NCI-H2107 (cell line): ENCODE results near the gene FERMT3.

Source experiments
- DNase-seq: peaks from one replicate; lab custom pipeline; 2025; lab: John Stamatoyannopoulos, UW

FERMT3 gene

GRCh38 chr11:64186492-64187165 lies 19.9 kb upstream of the FERMT3 start:
- no peak for DNase-seq

DNA sequence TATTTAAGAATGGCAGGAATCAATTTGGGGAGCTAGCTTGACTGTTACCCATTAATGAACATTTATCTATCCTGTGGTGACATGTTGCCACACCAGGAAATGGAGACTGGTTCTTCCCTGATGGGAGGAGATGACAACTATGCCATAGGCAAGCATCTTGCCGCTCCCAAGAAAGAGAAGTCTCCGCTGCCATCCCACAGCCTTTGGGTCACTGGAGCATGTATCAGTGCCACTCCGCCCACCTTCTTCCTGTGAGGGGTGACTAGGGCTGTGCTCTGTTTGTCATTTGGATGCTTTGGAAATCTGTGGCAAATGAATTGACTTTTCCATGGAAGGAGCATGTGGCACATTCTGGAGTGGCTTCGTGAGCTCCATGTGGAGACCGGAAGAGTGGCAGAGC lies 14.1 kb upstream of the FERMT3 start:
- no peak for DNase-seq

GRCh38 chr11:64196626-64197025 lies 9.9 kb upstream of the FERMT3 start:
- no peak for DNase-seq

DNA sequence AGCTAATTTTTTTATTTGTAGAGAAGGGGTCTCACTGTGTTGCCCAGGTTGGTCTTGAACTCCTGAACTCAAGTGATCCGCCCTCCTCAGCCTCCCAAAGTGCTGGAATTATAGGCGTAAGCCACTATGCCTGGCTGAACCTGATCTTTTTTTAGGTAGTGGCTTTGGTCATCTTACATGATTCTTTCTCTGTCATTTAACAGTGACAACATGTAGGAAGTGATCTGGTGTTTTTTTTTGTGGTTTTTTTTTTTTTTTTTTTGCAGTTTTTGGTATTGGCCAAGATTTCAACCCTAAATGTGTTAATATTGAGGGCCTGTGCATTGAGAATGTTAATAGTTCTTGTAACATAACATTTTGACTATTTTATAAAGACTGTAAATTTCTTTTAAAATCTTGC lies 8.0 kb upstream of the FERMT3 start:
- no peak for DNase-seq

- no peak for DNase-seq
Observed at GRCh38 chr11:64201543-64201942, 5.0 kb upstream of the FERMT3 start.

- DNase-seq, result no peak
Observed at GRCh38 chr11:64202992-64203391, 3.5 kb upstream of the FERMT3 start.

GRCh38 chr11:64203421-64204079 lies 3.0 kb upstream of the FERMT3 start:
- no peak for DNase-seq

- no peak for DNase-seq
Observed at GRCh38 chr11:64204080-64204440, 2.5 kb upstream of the FERMT3 start.

- peak; percentile 92 for DNase-seq
Observed at GRCh38 chr11:64204464-64204989, 2.0 kb upstream of the FERMT3 start.

DNA sequence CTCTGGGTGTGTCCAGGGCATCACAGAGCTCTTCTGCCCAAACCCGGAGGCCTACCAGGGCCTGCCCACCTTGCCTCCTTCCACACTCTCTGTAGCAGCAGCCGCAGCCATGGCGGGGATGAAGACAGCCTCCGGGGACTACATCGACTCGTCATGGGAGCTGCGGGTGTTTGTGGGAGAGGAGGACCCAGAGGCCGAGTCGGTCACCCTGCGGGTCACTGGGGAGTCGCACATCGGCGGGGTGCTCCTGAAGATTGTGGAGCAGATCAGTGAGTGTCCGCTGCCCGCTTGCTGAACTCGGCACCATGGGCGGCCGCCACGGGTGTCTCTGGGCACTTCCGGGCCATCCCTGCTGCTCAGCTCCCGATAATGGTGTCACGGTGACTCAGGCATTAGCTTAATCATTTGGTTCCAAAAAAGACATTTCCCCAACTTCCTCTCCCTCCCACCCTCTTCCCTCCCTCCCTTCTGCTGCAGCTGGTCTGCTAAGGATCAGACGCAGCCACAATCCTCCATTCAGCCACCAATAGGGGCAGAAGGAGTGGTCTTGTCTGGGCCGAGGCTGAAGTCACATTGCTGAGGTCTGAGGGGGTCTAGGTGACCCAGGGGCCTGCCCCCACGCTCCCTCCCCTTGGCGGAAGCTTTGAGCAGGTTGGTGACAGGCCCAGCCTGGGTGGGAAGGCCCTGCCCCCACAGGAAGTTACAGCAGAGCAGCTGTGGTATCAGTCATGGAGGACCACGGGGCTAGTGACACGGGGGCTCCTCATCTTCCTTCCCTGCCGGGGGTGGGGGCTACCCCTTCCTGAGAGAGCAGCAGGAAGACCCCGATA lies 950 bp downstream of the FERMT3 start:
- no peak for DNase-seq

DNA sequence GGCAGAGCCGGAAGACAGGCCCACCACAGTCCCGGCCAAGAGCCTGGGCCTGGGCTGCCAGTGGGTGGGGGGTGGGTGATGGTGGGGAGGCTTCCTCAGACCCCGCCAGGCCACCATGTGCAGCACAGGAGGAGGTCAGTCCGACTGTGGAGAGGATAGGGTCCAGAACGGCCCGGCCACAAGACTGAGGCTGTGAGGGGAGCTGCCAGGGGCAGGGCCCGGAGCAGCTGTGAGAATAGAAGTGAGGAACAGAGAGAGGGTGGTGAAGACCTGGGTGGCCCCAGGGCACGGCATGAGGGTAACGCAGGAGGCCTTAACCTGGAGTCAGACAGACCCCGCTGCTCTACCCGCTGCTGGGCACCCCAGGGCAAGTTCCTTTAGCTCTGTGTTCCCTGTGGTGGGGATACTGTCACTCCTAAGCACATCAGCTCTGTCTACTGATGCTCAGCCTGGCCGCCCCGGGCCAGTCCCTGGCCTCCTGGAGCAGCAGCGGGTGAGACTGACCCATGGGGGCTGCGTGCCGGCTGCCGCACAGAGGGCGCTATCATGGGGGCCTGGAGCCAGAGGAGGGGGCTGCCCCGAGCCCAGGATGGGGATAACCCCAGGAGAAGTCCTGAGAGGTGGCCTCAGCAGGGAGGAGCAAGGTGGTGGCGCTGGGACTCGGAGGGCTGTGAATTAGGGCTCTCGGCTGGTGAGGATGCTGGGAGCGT lies 1.7 kb downstream of the FERMT3 start:
- DNase-seq, result no peak

DNA sequence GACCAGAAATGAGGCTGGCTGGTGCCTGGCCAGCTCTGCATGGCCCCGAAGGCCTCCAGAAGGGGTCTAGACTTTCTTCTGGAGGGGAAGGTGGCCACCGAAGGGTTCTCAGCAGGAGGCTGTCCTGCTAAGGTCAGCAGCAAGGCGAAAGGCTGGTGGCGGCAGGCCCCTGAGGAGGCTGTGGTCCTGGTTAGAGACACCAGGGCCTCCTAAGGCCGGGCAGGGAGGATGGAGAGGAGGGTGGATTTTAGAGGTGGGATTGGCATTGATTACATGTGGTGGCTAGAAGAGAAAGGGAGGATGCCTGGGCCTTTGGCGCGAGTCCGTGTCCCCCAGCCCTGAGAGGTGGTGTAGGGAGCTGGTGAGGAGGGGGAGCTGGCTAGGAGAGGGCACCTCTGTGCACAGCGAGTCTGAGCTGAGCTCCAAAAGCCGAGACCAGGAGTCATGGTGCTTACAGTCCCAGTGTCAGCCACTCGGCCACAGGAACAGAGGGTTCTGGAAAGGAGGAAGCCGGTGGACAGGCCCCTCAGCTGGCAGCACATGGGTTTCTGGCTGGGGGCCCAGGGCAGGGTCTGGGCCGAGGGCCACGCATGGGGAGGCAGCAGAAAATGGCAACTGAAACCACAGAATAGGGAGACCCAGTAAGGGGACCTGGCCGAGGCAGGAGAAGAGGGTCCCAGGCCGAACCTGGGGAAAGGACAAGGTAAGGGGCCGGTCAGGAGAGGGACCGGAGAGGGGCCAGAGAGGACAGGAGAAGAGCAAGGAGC lies 2.5 kb downstream of the FERMT3 start:
- no peak for DNase-seq

GRCh38 chr11:64209563-64209843 lies 3.0 kb downstream of the FERMT3 start:
- DNase-seq, result no peak

GRCh38 chr11:64210301-64211020 lies 3.9 kb downstream of the FERMT3 start:
- DNase-seq, result no peak

DNA sequence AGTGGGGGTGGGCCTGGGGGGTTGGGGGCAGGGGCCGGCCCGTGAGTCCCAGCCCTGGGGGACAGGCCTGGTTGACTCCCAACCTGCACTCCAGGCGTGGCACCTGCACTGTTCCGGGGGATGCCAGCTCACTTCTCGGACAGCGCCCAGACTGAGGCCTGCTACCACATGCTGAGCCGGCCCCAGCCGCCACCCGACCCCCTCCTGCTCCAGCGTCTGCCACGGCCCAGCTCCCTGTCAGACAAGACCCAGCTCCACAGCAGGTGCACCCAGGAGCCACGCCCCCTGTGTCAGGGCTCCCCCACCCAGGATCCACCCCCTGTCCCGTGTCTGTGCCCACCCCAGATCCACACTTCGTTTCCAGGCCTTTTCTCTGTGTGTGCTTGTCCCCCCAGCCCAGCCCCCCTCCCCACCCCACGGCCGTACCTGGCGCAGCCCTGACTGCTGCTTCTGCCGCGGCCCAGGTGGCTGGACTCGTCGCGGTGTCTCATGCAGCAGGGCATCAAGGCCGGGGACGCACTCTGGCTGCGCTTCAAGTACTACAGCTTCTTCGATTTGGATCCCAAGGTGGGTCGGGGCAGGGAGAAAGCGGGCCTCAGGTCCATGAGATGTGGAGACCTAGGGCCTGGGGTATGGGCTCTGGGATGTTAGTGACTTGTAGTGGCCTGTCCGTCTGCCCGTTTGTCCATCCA lies 4.8 kb downstream of the FERMT3 start:
- no peak for DNase-seq

GRCh38 chr11:64216879-64217278 lies 10.4 kb downstream of the FERMT3 start:
- no peak for DNase-seq

DNA sequence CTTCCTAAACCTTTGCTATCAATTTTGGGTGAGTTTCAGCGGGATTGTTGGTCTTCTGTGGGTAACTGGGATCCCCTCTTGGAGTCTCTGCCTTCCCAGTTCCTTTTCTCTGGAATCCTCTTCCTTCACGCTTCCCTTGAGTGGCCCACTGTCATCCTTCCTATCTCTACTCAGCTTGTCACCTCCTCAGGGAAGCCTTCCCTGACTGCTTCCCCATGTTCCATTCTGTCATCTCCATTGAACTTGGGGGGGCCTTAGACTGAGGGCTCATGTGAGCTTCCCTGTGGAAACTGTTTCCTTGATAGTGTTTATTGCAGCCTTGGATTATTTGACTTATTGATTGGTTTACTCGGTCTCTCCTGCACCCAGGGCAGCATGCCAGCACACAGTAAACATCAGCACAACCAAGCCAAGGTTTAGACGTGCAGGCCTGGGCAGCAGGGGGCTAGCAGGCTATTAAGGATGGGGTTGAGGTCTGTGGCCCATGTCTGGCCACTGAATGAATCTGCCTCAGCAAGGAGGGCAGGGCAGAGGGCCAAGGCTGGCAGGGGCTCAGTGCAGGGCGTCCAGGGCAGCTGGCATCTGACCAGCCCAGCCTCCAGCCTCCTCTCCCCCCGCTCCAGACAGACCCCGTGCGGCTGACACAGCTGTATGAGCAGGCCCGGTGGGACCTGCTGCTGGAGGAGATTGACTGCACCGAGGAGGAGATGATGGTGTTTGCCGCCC lies 12.3 kb downstream of the FERMT3 start:
- no peak for DNase-seq

DNA sequence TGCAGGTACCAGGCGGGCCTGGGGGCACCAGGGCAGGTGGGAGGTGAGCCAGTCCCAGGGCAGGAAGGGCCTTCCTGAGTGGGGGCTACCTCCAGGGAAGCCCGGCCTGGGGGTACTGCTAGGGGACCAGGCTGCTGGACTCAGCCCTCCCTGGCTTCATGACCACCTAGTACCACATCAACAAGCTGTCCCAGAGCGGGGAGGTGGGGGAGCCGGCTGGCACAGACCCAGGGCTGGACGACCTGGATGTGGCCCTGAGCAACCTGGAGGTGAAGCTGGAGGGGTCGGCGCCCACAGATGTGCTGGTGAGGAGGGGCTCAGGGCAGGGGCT lies 12.8 kb downstream of the FERMT3 start:
- DNase-seq, result no peak

- no peak for DNase-seq
Observed at GRCh38 chr11:64219755-64220154, 13.2 kb downstream of the FERMT3 start.

GRCh38 chr11:64220271-64220670 lies 13.8 kb downstream of the FERMT3 start:
- no peak for DNase-seq
